HepG2 (cell line): Measurements from ENCODE around the gene PDGFB. TPM values are rescaled to one million over a fixed set of nuclear protein-coding genes. Genes with fewer than 3 reads are reported as not detected.

ENCODE experiments used
- ATAC-seq: fragments of 200-7000 bp; cut with Tn5 transposase; 3 replicates; pipeline ENCODE4 v1.9.1; 2020; ENCODE audit warnings: mild to moderate bottlenecking, moderate library complexity
- BruUV-seq: library from RNA; stranded (reverse); fragments of 400-500 nt; replicated peaks from 2 replicates; lab custom pipeline; 2021; lab: Mats Ljungman, UMichigan
- CTCF ChIA-PET: fragments of 300-600 bp; formaldehyde crosslinking; extraction: SDS; loops from one replicate; lab custom pipeline; 2021; ENCODE audit warnings: low total read pairs, inconsistent platforms, low intra/inter-chr PET ratio; lab: Yijun Ruan, JAX
- POLR2A ChIA-PET: fragments of 350-600 bp; sonication (Branson Sonifier 250); formaldehyde crosslinking; loops from one replicate; lab custom pipeline; 2020; ENCODE audit warnings: antibody characterized with exemption, inconsistent platforms; lab: Yijun Ruan, JAX
- DNase-seq: peaks from one replicate; pipeline ENCODE4 v3.0.0-alpha.2; 2015; ENCODE audit warnings: low spot score
- FAIRE-seq: peaks from 3 replicates; lab custom pipeline; 2011; peaks lifted over from hg19 to GRCh38; lab: Jason Lieb, UNC
- H2AFZ ChIP-seq: one replicate; pipeline ENCODE4 v1.6.1; 2011; ENCODE audit warnings: low read length, inconsistent platforms
- H3K27ac ChIP-seq: fragments of 300-600 bp; 3 replicates; pipeline ENCODE4 v1.8.0; 2011; ENCODE audit warnings: mixed run types, mild to moderate bottlenecking, mixed read lengths, low read length, inconsistent platforms; ENCODE audit not compliant: insufficient read depth; ENCODE audit errors: extremely low read length
- H3K27me3 ChIP-seq, 2 experiments: fragments of 200-600 bp in 1 of 2; 2 replicates in 1 of 2; 3 replicates in 1 of 2; pipeline versions ENCODE4 v1.6.0 to v1.8.0; 2011; ENCODE audit warnings: low read length in 2 of 2, mild to moderate bottlenecking in 2 of 2, moderate library complexity in 2 of 2, inconsistent platforms in 1 of 2; ENCODE audit not compliant: insufficient read depth in 2 of 2, control insufficient read depth in 1 of 2
- H3K36me3 ChIP-seq, 2 experiments: fragments of 200-600 bp in 1 of 2; replicated peaks in 1 of 2; 2 replicates in 1 of 2; 3 replicates in 1 of 2; pipeline versions ENCODE4 v1.5.1 to v1.8.0; 2011; ENCODE audit warnings: low read length in 2 of 2, inconsistent platforms in 1 of 2; ENCODE audit not compliant: insufficient read depth in 2 of 2, control insufficient read depth in 1 of 2
- H3K4me1 ChIP-seq: 2 replicates; pipeline ENCODE4 v1.5.1; 2012; ENCODE audit warnings: low read length, inconsistent platforms; ENCODE audit not compliant: insufficient read depth
- H3K4me2 ChIP-seq: 2 replicates; pipeline ENCODE4 v1.6.0; 2011; ENCODE audit warnings: low read depth, low read length, inconsistent platforms
- H3K4me3 ChIP-seq, 3 experiments: fragments of 200-600 bp in 1 of 3; sonication (generic), shearing (Covaris generic) in 1 of 3; replicated peaks in 1 of 3; 2 replicates each; pipeline ENCODE4 v1.5.1; 2011 to 2016; ENCODE audit warnings: low read length in 3 of 3, inconsistent platforms in 2 of 3, low read depth in 2 of 3, mild to moderate bottlenecking in 2 of 3, control low read depth in 1 of 3, mixed read lengths in 1 of 3; ENCODE audit not compliant: insufficient read depth in 1 of 3
- H3K79me2 ChIP-seq: one replicate; pipeline ENCODE4 v1.6.1; 2011; ENCODE audit warnings: low read length, inconsistent platforms; ENCODE audit not compliant: insufficient read depth
- H3K9ac ChIP-seq: 2 replicates; pipeline ENCODE4 v1.6.0; 2011; ENCODE audit warnings: mild to moderate bottlenecking, low read depth, low read length, inconsistent platforms; ENCODE audit not compliant: insufficient read depth
- H3K9me3 ChIP-seq: 2 replicates; pipeline ENCODE4 v1.5.1; 2012; ENCODE audit warnings: mild to moderate bottlenecking, low read length
- H4K20me1 ChIP-seq: 2 replicates; pipeline ENCODE4 v1.6.0; 2011; ENCODE audit warnings: inconsistent platforms, mild to moderate bottlenecking, low read length, moderate library complexity; ENCODE audit not compliant: insufficient read depth
- CENPBD1 ChIP-seq: sonication (generic); formaldehyde crosslinking; IDR thresholded peaks from 2 replicates; pipeline ENCODE4 v1.8.0; 2022; ENCODE audit warnings: missing genetic modification reagents, low read depth, mild to moderate bottlenecking, borderline replicate concordance
- CHCHD3 ChIP-seq: sonication (generic); formaldehyde crosslinking; IDR thresholded peaks from 2 replicates; pipeline ENCODE4 v1.8.0; 2022; ENCODE audit warnings: mild to moderate bottlenecking, missing genetic modification reagents, moderate library complexity
- ERF ChIP-seq: IDR thresholded peaks from 2 replicates; pipeline ENCODE4 v1.6.1; 2018; ENCODE audit warnings: missing biosample characterization, missing genetic modification reagents
- ETV5 ChIP-seq: IDR thresholded peaks from 2 replicates; pipeline ENCODE4 v1.6.1; 2018; ENCODE audit warnings: missing biosample characterization, missing genetic modification reagents, inconsistent platforms, borderline replicate concordance
- KMT2A ChIP-seq: sonication (generic); formaldehyde crosslinking; IDR thresholded peaks from 2 replicates; pipeline ENCODE4 v1.4.0; 2020; ENCODE audit warnings: missing genetic modification reagents
- MIER2 ChIP-seq: IDR thresholded peaks from 2 replicates; pipeline ENCODE4 v1.6.1; 2016; ENCODE audit warnings: missing biosample characterization, missing genetic modification reagents
- MXD1 ChIP-seq: sonication (generic); formaldehyde crosslinking; IDR thresholded peaks from 2 replicates; pipeline ENCODE4 v1.4.0; 2020; ENCODE audit warnings: mild to moderate bottlenecking, missing genetic modification reagents
- NR1H2 ChIP-seq: sonication (generic); formaldehyde crosslinking; IDR thresholded peaks from 2 replicates; pipeline ENCODE4 v1.8.1; 2022; ENCODE audit warnings: low read depth, missing genetic modification reagents, borderline replicate concordance
- POGK ChIP-seq: sonication (generic); formaldehyde crosslinking; conservative IDR thresholded peaks from 2 replicates; pipeline ENCODE4 v1.8.0; 2022; ENCODE audit warnings: mild to moderate bottlenecking, moderate library complexity, missing genetic modification reagents
- RBFOX2 ChIP-seq: fragments of 200-400 bp; formaldehyde crosslinking; IDR thresholded peaks from 2 replicates; pipeline ENCODE4 v1.6.1; 2017; ENCODE audit warnings: low read depth, mild to moderate bottlenecking, low read length
- REPIN1 ChIP-seq: sonication (generic); formaldehyde crosslinking; IDR thresholded peaks from 2 replicates; pipeline ENCODE4 v1.8.0; 2022; ENCODE audit warnings: missing genetic modification reagents, low read depth, mild to moderate bottlenecking, borderline replicate concordance
- TFAP4 ChIP-seq: sonication (generic); IDR thresholded peaks from 2 replicates; pipeline ENCODE4 v1.6.1; 2016; ENCODE audit warnings: low read depth, borderline replicate concordance
- TMF1 ChIP-seq: sonication (generic); formaldehyde crosslinking; IDR thresholded peaks from 2 replicates; pipeline ENCODE4 v1.8.1; 2022; ENCODE audit warnings: low read depth, missing genetic modification reagents
- UBTF ChIP-seq: sonication (generic); formaldehyde crosslinking; IDR thresholded peaks from 2 replicates; pipeline ENCODE4 v1.4.0; 2020; ENCODE audit warnings: mild to moderate bottlenecking, missing genetic modification reagents
- ZBTB42 ChIP-seq: sonication (generic); formaldehyde crosslinking; IDR thresholded peaks from 2 replicates; pipeline ENCODE4 v1.5.0; 2020; ENCODE audit warnings: mild to moderate bottlenecking, missing genetic modification reagents
- ZNF704 ChIP-seq: sonication (generic); formaldehyde crosslinking; IDR thresholded peaks from 2 replicates; pipeline ENCODE4 v1.8.1; 2023; ENCODE audit warnings: mild to moderate bottlenecking, inconsistent platforms, moderate library complexity, missing genetic modification reagents, borderline replicate concordance
- WGBS: methylation state at CpG from one replicate; pipeline ENCODE4 v1.1.6; 2017; ENCODE audit warnings: low lambda C conversion rate; 5-methylcytosine and 5-hydroxymethylcytosine counted together
- in situ Hi-C: cut with HindIII; loops from 2 replicates; pipeline ENCODE4 v1.10.0; 2017; ENCODE audit warnings: low pct_unique_long_range_greater_than_20kb; ENCODE audit not compliant: extremely low pct_ligation_motif_present
- intact Hi-C: fragments of 100-400 bp; cut with micrococcal nuclease; formaldehyde crosslinking; loops from one replicate; pipeline ENCODE4 v1.10.0; 2022; ENCODE audit not compliant: unreplicated experiment
- polyA plus RNA-seq, 8 experiments: library from polyadenylated mRNA; depleted of rRNA in 3 of 8; stranded (reverse) in 7 of 8; unstranded in 1 of 8; fragments of >200 nt; fragmentation: Illumina TruSeq in 4 of 8; extraction: Trizol in 4 of 8; gene quantifications; 2 replicates each; pipeline versions ENCODE4 v1.2.1 to v1.2.3, GENCODE V29; 2011 to 2016; ENCODE audit warnings: low read depth in 4 of 8, missing spikeins in 1 of 8, mixed read lengths in 1 of 8; ENCODE audit not compliant: insufficient read depth in 1 of 8
- total RNA-seq, 5 experiments: library from RNA; depleted of rRNA; stranded (reverse); fragments of >200 nt; fragmentation: Illumina TruSeq; extraction: Trizol; gene quantifications; 2 replicates each; pipeline ENCODE4 v1.2.3, GENCODE V29; 2016; ENCODE audit warnings: low read depth in 1 of 5

The PDGFB gene
- total and polyA plus RNA-seq, 2 of the 13 experiments (the other 11 are each of a cell fraction or from before 2014, with no cell fraction given): 1.4 to 10.1 TPM

- peak; percentile 69 for FAIRE-seq
- peaks cover 89% of the 10 kb centered on the region for H3K4me1 ChIP-seq
- no peak; the same call in 1 of the 2 replicates for TF ChIP-seq TFAP4
- TF ChIP-seq CENPBD1 (CRISPR knock-in tag): no peak
- no peak for TF ChIP-seq ZBTB42
- TF ChIP-seq NR1H2 (CRISPR knock-in tag): no peak
- no peak for TF ChIP-seq CHCHD3 (CRISPR knock-in tag)
- TF ChIP-seq POGK: no peak
- peak; percentile 78 for TF ChIP-seq ERF (CRISPR knock-in tag)
- peak; percentile 41; the same call in 1 of the 2 replicates for TF ChIP-seq ETV5 (CRISPR knock-in tag)
- no peak for TF ChIP-seq REPIN1
- TF ChIP-seq RBFOX2: 0 out of 2 replicates have a peak, but pooled peaks have one; percentile 29
- no peak for TF ChIP-seq ZNF704 (CRISPR knock-in tag)
- no peak; the same call in 1 of the 2 replicates for TF ChIP-seq MXD1
- no peak for TF ChIP-seq KMT2A (CRISPR knock-in tag)
- peak; percentile 39; the same call in 1 of the 2 replicates for TF ChIP-seq MIER2 (CRISPR knock-in tag)
- peak; percentile 47 for TF ChIP-seq UBTF (CRISPR knock-in tag)
- TF ChIP-seq TMF1 (CRISPR knock-in tag): no peak
Measured at GRCh38 chr22:39292561-39293074, 47.8 kb upstream of the PDGFB start.

More at GRCh38 chr22:39292561-39293074, 47.8 kb upstream of the PDGFB start:
- in situ Hi-C loops: no loop called here
- peak overlapping the region in 1 of 3 experiments; percentile 35; a peak in 1 of 6 replicates for H3K4me3 ChIP-seq
- no peak overlapping the region for H3K27ac ChIP-seq
- no peaks in the 10 kb centered on the region for H3K9me3 ChIP-seq
- ATAC-seq (peak; percentile 65), DNase-seq (peak; percentile 81)
- no peaks in the 10 kb centered on the region for H4K20me1 ChIP-seq
- H3K27me3 ChIP-seq: peaks cover 5 to 13% of the 10 kb centered on the region in 2 experiments; a peak in 4 of 5 replicates
- BruUV-seq: no TSS peak
- ChIA-PET POLR2A (interaction anchor here (1.0 to 3.6 kb wide), 7 partner anchors 9 to 140 kb away, joined by 3 to 21 read pairs (median 9); partner anchors contain the start of genes CBX7, PDGFB and RPL3), CTCF (no interaction called here)
- peak overlapping the region; percentile 50 for H3K4me2 ChIP-seq
- H3K9ac ChIP-seq: peak overlapping the region; percentile 12; the same call in 1 of the 2 replicates
- H3K36me3 ChIP-seq: no peaks in the 10 kb centered on the region
- 0% methylated on average over 10 of the region's 12 CpGs for WGBS
- no peaks in the 10 kb centered on the region for H3K79me2 ChIP-seq
- intact Hi-C loops: loop anchor here (5.0 kb wide), 1 partner anchor 120 kb away; no protein-coding TSS in a partner anchor
- H2AFZ ChIP-seq: no peak overlapping the region
